CD4-positive, alpha-beta T cell treated with Interleukin-15 for 1 hour (primary cell): ENCODE results near the gene QDPR.
"Not testable (repeated sequence)": the region's sequence is repeated elsewhere in the genome, so short reads cannot be mapped to it uniquely, and the experiment has no call there.

Source experiments
- DNase-seq: peaks from one replicate; pipeline ENCODE4 v3.0.0-alpha.2; 2020

Gene QDPR

GRCh38 chr4:17511950-17512795, at the start of gene QDPR:
TSS of gene QDPR (minus strand) at chr4:17512090. CDS start at chr4:17512054, 36 bp downstream.
- peak; percentile 67 for DNase-seq

GRCh38 chr4:17561195-17561909, 49.5 kb upstream of the QDPR start:
- DNase-seq, result no peak

- DNase-seq, result no peak
These were observed 48.3 kb upstream of the QDPR start for GRCh38 chr4:17560065-17560673.

DNA sequence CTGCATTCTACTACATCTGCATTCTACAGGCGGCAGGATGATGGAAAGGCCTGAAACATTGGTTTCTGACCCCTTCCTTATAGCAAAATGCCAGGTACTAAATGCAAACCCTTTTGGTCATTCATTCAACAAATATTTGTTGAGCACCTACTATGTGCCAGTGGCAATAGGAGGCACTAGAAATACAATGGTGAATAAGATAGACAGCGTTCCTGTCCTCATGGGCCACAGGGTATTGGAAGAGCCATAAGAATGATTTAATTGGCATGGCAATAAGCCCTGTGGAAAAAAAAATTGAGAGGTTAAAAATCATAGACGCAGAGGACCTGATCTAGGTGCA, 47.8 kb upstream of the QDPR start:
- no peak for DNase-seq

- DNase-seq, result no peak
These were observed 47.2 kb upstream of the QDPR start for GRCh38 chr4:17558941-17559708.

DNA sequence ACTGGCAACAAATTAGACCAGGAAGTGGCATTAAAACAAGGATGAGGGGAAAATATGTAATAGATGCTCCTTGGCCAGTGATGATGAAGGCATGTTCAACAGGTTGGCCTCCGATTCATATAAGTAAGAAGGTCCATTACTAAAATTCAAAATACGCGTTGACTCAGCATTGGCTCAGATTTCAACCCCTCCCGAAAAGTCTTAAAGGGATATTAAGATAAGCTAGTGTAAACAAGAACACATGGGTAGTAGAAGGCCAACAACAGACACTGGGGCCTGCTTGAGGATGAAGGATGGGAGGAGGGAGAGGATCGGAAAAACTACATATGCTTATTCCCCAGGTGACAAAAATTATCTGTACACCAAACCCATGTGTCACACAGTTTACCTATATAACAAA, 46.0 kb upstream of the QDPR start:
- DNase-seq, result no peak

GRCh38 chr4:17556498-17556897, 44.6 kb upstream of the QDPR start:
- no peak for DNase-seq

- no peak for DNase-seq
These were observed 42.7 kb upstream of the QDPR start for GRCh38 chr4:17554568-17554967.

DNA sequence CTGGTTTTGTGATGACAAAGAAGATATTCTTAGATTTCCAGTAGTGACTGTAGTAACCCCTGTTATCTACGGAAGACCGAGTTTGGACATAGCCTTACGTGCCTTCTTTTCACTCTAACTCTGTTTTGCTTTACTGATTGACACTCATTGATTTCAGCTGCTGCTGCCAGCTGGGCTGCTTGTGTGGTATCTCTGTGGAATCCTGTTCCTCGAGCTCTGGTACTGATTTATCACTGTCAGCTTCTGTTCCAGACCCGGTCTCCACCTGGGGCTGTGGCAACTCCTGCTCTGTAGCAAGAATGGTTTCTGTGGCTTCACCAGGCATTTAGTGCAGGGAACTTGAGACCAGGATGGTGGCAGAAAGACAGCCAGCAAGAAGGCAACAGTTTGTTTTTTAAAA, 40.5 kb upstream of the QDPR start:
- no peak for DNase-seq

- no peak for DNase-seq
These were observed 38.7 kb upstream of the QDPR start for GRCh38 chr4:17550549-17550948.

GRCh38 chr4:17546678-17547077, 34.8 kb upstream of the QDPR start:
- no peak for DNase-seq

DNA sequence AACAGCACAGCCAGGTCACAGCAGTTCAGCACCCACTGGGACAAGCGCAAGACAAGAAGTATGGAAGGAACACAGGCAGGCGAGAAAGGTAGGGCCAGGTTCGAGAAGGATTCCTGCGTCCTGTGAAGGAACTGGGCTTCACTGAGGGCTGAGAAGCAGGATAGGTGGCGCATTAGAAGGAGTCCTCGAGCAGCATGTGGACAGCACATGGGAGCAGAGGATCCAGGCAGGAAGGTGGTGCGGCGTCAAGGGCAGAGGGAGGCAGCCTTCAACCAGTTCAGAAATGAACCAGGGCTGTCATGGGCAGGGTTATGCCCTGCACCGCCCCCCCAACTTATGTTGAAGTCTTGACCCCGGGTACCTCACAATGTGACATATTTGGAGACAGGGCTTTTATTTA, 34.3 kb upstream of the QDPR start:
- no peak for DNase-seq

DNA sequence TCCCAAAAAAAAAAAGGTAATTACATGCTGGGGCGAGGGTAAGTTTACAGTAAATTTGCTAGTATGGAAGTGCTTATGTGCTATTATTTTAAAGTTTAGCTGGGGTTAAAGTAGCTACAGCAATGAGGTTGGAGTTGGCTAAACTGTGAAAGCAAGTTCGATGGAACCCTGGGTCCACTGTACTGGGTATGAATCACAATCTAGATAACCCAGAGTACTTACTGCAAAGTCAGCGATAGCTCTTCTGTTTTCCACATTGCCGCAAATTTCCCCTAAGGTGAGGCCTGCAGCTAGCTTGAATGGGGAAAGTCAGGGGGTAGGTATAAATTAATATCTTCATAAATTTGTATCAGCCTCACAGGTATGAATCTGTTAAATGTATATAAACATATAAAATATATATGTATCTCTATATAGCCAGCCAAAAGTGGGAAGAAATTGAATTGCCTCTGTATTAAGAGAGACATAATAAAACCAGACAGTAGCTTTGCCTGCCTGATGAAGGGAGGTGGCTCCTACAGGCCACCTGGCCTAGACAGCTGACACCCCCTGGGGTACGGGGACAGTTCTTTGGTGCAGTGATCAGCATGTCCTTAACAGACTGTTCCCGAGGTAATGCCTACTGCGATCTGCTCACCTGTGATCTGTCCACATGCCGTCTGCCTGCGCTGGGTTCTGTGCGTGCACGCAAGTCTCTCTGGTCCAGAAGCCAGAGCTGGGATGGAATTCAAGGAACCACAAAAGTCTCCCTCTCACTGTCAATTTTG, 33.7 kb upstream of the QDPR start:
- no peak for DNase-seq

GRCh38 chr4:17544831-17545234, 32.9 kb upstream of the QDPR start:
- no peak for DNase-seq

DNA sequence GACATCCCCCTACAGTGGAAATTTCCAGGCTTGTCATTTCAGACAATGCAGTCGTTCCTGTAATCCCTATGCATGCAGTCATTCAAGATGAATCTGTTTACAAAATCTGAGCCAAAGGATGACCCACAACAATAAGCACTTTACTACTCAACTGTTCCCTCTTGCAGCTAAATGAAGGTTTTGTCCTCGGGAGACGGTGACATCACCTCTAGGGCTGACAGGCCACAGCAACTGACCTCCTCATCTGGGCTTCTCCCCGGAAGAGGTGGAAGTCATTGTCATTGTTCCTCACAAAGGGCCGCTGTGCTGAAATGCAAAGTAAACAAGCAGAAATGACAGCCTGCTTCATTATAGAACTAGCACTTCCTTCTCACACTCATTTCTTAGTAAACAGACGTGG, 32.3 kb upstream of the QDPR start:
- no peak for DNase-seq

- not testable (repeated sequence) for DNase-seq
These were observed 25.2 kb upstream of the QDPR start for GRCh38 chr4:17537060-17537459.

DNA sequence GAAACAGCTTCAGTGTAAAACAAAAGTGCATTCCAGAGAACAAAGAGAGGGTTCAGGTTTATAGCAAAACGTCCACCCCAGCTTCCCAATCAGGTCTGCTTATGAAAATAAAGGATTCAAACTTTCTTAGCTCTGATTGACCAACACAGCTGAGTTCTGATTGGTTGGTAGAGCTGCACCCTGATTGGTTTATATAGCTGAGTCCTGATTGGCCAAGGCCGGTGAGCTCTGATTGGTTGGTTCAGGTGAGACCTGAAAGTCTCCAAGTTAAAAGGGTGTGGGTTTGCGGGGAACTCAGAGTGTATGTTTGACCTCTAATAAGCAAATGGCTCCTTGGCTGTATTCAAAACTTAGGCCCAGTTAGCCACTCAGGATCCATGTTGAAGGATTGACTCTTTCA, 24.0 kb upstream of the QDPR start:
- DNase-seq, result no peak

DNA sequence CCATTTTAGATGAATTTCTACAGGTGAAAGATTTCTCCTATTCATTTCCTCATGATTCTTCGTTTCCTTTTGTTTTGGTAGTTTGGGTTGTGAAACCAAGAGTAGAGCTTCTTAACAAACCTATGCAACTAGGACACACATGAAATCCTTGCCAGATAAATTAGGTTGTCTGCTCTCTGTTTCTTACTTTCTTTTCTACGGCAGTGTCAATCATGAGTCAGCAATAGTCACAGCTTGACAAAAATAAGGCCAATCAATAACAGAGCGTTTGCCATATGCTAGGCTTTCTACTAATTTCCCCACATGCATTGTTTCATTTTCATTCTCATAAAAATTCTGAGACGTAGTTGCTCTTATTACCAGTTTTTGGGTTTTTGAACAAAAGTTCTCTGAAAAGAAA, 23.4 kb upstream of the QDPR start:
- DNase-seq, result no peak

- no peak for DNase-seq
These were observed 22.8 kb upstream of the QDPR start for GRCh38 chr4:17534705-17535104.

- DNase-seq, result no peak
These were observed 19.8 kb upstream of the QDPR start for GRCh38 chr4:17531538-17532285.

DNA sequence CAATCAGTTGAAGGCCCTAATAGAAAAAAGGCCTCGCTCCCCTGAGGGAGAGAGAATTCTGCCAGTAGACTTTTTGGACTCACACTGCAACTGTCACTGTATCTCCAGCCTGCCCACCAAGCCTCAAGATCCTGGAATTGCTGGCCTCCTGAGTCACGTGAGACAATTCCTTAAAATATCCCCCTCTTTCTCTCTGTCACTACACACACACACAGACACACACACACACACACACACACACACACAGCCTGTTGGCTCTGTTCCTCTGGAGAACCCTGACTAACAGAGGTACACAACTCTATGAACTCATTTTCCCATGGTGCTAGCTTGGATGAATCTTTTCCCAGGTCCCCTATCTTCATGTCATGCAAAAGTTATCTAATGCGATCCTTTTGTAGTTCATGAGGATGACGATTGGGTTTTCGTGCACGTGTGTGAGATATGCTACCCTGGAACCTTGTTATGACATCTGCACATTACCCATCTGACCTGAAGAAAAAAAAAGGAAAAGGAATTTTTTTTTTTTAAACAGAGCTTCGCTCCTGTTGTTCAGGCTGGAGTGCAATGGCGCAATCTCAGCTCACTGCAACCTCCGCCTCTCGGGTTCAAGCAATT, 16.8 kb upstream of the QDPR start:
- no peak for DNase-seq
